Brain pericyte (primary cell): Measurements from ENCODE around the gene GLRA1.
"Not testable (repeated sequence)": the region's sequence is repeated elsewhere in the genome, so short reads cannot be mapped to it uniquely, and the experiment has no call there.

Source experiments
- DNase-seq: peaks from one replicate; pipeline ENCODE4 v3.0.0-alpha.2; 2012; ENCODE audit warnings: low read depth, low spot score

Gene GLRA1

DNA sequence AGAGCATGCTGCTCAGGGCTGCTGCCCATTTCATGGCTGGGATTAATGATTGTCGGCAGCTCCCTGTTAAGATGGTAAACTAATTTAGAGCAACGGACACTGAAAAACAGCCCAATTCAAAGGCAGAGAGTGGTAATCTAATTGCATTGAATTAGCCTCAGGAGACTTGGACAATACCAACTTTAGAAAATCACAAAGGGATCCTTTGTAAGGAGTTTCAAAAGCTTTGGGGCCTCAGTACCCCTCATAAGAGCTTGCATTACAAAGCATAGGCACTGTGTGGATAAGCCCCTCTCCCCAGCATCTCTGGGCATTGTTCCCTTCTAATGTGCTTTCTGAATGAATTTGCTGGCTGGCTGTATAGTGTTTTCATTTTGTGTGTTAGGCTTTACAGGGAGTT lies 6.7 kb downstream of the GLRA1 start:
- no peak for DNase-seq

DNA sequence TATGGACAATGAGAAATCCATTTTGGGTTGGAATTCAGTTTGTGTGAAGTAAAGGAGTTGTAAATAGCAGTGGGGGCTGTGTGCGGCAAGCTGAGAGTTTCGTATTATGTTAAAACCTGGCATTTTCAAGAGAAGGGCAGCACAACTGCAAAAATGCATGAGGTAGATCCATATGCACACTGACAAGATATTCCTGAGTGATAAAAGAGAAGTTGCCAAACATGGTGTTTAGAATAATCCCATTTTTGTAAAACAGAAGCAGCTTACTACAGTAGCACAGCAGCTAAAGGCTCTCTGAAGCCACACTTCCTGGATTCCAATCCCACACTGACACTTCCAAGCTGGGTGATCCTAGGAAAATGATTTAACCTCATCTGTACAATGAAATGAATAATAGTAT lies 11.2 kb downstream of the GLRA1 start:
- no peak for DNase-seq

DNA sequence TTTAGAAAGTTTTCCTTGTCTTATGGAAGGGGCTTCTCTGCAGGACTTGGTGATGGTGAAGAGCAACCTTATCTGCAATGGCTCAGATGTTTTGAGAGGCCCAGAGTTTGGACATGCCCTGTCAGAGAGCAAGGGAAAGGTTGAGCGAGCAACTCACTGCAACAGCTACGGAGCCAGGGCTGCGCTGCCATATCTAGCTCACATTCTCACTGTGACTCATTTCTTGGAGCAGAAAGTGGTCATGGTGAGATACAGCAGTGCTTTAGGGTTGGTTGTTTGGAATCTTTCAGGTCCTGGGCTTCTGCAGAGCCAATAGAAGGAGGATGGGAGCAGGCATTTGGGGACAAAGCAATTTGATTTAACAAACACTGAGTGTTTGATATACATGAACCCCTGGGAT lies 12.3 kb downstream of the GLRA1 start:
- DNase-seq = no peak

- DNase-seq = no peak
Observed at GRCh38 chr5:151911011-151911410, 13.6 kb downstream of the GLRA1 start.

GRCh38 chr5:151909628-151910027 lies 15.0 kb downstream of the GLRA1 start:
- DNase-seq = no peak

DNA sequence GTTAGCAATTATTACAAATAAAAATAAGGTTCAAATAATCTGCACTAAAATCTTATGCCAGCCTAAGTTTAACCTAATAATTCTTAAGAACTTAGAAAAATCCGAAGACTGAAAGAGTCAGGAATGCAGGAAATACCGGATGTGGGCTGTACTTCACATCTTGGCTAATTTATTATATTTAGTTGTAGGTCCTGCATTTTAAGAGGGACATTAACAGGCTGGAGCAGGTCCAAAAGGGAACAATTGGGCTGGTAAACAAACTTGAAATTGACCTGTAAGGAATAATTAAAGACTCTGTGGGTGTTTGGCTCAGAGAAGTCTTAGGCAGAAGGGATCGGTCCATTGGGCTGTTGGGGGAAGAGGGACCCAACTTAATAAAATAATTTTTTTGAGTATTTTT lies 18.4 kb downstream of the GLRA1 start:
- DNase-seq = no peak

GRCh38 chr5:151905557-151905961 lies 19.1 kb downstream of the GLRA1 start:
- DNase-seq = no peak

DNA sequence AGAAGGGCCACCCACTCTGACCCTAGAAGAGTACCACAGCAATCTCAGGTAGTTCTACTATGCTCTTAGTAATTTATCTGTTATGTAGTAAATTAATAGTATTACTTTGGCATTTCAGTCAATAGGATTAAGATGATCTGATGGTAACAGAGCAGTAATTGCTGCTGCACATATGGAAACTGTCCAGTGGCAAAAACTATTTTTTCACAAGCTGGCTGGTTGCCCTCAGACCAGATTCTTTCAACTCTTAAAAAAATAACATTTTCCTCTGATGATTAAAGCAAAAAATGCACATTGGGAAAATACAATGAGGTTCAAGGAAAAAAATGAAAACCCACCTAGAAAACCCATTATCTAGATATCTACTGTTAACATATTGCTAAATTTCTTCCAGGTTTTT lies 19.7 kb downstream of the GLRA1 start:
- no peak for DNase-seq

- no peak for DNase-seq
Observed at GRCh38 chr5:151904127-151904526, 20.5 kb downstream of the GLRA1 start.

- no peak for DNase-seq
Observed at GRCh38 chr5:151903243-151903653, 21.4 kb downstream of the GLRA1 start.

DNA sequence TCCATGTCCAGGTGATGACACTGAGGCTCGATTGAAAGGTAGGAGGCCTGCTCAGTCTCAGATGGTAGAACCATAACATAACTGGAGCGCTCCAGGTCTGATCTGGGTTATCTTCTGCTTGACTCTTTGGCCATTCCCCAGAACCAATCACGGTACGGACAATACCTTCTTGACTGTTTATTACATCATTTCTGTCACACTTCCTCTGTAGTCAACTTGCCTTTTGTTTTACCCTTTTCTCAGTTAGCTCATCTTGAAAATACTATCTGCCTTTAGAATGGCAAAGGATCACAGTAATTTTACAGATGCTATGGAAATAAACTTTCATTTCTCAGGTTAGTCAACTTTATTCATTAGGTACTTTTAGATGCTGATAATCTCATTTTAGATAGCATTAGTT lies 22.4 kb downstream of the GLRA1 start:
- DNase-seq = no peak

GRCh38 chr5:151901611-151902010 lies 23.0 kb downstream of the GLRA1 start:
- no peak for DNase-seq

GRCh38 chr5:151900891-151901290 lies 23.8 kb downstream of the GLRA1 start:
- DNase-seq = no peak

DNA sequence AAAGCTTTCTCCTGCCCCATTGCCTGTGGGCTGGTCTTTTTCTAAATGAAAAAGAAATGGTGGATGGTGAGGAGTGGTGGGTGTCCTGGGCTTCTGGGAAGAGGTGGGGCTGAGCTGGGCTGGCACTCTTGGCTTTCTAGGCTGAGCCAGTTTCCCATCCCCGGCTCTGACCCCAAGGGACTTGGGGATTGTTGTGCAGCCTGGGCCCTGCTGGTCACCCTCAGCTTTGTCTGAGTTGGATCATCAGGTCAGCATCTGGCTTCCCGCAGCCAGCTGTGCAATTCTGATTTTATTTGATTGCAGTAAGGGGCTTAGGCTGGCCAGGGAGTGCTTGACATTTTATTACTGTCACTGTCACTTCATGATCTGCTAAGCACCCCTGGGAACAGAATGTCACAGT lies 25.3 kb downstream of the GLRA1 start:
- DNase-seq = no peak

DNA sequence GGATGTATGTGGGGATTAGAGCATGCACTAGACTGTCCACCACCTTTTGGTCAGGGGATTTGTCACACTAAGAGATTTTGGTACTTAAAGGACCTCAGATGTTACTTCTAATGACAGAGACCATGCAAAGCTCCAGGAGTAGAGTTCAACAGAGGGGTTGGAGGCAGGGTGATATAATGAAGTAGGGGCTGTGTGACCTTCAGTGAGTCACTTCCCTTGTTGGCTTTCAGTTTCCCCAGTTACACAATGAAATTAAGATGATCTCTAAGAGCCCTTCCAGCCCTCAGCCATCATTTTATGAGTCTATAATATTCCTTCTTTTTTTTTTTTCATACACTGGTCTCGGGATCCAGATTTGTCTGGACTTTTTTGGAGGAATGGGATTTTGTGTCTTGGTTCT lies 26.8 kb downstream of the GLRA1 start:
- no peak for DNase-seq

- no peak for DNase-seq
Observed at GRCh38 chr5:151897020-151897552, 27.6 kb downstream of the GLRA1 start.

- DNase-seq = peak; percentile 27
Observed at GRCh38 chr5:151896031-151896691, 28.5 kb downstream of the GLRA1 start.

- DNase-seq = no peak
Observed at GRCh38 chr5:151895660-151896030, 29.0 kb downstream of the GLRA1 start.

GRCh38 chr5:151893485-151893884 lies 31.2 kb downstream of the GLRA1 start:
- not testable (repeated sequence) for DNase-seq

GRCh38 chr5:151892393-151892792 lies 32.3 kb downstream of the GLRA1 start:
- no peak for DNase-seq

DNA sequence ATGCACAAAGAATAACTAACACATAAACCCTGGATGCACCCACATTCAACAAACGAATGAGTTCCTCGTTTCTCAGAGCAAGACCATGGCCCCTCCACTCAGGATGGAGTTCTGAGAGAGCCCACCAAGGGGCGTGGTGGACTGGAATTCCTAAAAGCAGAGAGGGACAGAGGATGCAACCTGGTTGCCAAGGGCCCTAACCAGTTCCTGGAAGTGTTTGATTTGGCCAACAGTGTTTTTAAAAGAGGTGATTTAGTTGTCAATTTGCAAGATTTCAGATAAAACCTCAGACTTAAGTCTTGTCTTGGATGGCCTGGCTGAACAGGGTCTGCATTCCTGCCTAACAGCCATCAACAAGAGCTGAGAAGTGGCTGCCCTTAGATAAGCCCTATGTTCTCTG lies 34.4 kb downstream of the GLRA1 start:
- DNase-seq = no peak

DNA sequence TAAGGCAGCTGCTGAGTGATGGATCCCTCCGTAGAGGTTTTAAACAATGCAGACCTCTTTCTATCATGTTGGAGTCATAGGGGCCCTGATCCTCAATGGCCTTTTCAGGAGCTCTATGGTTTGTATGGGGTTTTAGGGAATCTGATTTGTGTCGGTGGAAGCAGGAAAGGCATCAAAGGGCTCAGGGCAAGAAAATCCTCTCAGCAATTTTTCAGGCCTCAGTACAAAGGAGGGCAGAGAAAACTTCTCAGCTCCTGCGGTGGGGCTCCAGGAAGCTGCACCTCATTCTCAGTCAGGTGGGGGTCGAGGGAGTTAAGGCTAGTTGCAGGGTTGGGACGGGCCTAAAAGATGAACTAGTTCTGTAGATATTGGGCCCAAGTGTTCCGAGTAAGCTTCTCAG lies 35.0 kb downstream of the GLRA1 start:
- DNase-seq = no peak

DNA sequence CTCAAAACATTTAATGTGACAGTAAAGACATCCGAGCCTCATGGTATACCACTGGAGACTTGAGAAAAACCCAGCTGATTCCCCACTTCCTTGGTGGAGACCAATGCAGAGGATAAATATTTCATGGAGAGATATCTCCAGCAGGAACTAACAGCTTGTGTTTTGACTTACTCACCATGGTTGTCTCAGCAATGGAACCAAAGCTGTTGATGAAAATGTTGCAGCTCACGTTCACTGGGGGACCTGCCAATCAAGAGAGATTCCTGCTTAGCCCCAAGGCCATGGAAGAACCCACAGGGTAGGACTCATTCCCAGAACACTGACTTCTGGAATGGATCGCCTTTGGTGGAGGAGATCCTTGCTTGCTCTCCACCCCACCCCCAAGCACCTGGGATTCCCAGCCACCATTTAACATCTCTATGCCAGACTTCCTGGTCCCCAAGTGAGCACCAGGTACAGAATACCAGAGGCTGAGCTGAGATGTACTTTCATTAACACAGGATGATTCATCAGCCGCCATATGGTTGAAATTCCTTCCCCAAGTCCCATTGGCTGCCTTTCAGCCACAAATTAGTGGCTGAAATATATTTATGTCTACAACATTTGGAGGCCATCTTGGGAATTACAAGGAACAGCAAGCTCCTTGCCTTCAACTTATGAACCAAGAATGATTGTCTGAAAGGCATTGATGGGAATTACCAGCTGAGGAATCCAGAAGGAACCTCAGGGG lies 37.9 kb downstream of the GLRA1 start:
- no peak for DNase-seq
